SW480 (cell line): ENCODE results near the gene SORCS2.

ENCODE experiments used
- DNase-seq: peaks from one replicate; pipeline ENCODE4 v3.0.0-alpha.2; 2016; ENCODE audit warnings: low spot score

Gene SORCS2

DNA sequence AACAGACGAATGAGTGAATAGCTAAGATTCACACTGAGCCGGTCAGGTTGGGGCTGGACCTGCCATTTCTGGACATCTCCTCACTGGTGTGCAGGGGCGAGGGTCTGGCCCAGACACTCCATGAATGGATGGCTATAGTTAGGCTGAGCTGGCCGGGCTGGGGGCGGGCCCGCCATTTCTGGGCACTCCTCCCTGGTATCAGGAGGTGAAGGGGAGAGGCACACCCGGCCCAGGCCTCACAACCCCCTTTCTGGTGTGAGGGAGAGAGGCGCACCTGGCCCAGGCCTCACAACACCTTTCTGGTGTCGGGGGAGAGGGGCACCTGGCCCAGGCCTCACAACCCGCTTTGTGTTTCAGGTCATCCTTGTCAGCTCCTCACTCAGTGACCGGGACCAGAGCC lies 445.6 kb downstream of the SORCS2 start:
- DNase-seq: no peak

DNA sequence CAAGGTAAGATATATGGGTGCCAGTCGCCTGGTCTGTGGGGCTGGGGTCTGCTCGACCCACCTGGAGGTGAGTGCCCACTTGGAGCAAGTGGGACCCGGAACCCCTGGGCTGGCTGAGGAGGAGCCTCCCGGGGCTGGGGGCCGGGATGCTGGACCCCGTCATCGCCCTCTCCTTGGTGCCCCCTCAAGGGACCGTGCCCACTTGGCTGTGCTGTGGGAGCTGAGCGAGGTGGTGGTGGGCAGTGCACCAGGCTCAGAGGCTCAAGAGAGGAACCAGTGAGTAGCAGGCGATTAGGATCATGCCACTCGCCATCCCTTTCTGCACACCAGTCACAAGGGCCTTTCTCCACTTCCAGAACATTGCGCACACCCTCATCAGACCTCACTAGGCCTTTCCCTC lies 446.2 kb downstream of the SORCS2 start:
- DNase-seq: no peak

DNA sequence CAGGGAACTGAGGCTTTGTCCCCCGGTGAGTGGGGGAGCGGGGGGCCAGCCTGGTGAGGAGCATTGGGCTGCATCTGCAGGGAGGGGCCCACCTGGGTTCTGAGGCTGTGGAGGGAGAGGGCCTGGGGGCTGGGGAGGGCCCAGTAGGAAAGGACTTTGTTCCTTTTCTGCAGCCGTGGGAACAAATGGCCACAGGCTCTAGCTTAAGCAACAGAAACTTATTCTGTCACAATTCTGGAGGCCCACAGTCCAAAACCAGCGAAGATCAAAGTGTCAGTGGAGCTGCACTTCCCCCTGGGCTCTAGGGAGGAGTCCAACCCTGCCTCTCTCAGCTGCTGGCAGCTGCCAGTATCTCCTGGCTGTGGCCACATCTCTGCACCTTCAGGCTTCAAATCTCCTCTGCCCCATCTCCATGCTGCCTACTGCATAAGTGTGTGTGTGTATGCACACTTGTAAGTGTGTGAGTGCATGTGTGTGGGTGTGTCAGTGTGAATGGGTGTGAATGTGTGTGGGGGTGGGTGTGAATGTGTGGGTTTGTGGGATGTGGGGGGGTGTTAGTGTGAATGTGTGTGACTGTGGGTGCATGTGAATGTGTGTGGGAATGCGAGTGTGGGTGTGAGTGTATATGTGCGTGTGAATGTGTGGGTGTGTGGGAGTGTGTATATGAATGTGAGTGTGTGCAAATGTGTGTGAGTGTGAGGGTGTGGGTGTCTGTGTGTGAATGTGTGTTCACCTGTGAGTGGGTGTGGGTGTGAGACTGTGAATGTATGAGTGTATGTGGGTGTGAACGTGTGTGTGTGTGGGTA lies 446.8 kb downstream of the SORCS2 start:
- DNase-seq: peak; percentile 24

DNA sequence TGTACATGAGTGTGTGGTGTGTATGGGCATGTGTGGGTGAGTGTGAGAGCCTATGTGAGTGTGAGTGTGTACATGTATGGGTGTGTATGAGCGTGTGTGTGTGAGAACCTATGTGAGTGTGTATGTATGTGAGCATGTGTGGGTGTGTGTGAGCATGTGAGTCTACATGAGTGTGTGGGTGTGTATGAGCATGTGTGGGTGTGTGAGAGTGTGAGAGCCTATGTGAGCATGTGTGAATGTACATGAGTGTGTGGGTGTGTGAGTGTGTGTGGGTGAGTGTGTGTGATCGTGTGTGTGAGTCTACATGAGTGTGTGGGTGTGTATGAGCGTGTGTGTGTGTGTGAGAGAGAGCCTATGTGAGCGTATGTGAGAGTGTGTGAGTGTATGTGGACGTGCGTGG lies 447.8 kb downstream of the SORCS2 start:
- DNase-seq: no peak

DNA sequence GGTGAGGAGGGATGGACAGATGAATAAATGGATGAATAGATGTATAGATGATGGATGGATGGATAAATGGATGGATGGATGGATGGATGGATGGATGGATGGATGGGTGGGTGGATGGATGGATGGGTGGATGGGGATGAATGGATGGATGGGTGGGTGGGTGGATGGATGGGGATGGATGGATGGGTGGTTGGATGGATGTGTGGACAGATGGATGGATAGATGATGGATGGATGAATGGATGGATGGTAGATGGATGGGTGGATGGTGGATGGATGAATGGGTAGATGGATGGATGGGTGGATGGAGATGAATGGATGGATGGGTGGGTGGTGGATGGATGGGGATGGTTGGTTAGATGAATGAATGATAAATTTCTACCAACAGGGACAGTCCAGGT lies 449.4 kb downstream of the SORCS2 start:
- no peak for DNase-seq

DNA sequence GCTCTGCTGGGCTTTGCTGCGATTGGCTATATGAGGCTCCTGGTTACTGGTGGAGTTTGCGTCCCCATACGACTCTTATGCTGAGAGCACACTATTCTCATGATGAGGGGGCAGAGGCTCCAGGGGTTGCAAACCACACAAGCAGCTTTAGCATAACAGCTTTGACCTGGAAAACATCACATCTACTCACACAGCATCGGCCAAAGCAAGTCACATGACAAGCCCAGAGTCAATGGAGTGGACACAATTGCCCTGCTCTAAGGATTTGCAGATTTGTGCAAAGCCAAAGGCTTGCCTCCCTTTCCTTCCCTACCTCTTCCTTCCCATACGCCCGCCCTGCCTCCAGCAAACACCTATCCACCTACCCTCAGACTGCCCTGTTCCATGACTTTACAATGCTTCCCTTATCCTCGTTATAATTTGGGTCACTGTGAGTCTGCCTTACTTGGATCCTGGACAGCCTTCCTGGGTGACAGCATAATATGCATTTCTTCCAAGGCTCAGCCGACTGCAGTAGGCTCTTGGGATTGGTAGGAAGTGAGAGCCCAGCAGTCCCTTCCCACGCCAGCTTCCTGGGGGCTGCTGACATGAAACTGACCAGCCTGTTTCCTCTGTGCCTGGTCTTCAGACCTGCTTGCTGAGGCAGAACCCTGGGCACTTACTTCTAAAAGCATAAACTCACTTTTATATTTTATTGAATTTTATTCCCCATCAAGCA lies 450.6 kb downstream of the SORCS2 start:
- no peak for DNase-seq

DNA sequence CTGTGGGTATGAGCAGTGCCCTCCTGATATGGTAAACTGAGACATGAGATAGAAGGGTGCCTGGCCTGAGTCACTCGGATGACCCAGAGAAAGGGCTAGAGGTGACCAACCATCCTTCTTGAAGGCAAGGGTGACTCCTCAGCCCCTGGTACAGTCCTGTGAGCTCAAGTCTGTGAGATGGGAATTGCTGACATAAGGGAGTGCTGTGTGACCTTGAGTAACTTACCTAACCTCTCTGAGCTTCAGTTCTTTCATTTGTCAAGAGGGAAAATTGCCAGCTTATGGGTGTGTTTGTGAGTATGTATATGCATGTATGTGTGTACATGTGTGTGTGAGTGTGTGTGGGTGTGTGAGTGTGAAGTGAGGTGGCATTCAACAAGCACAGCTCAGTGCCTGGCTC lies 452.8 kb downstream of the SORCS2 start:
- no peak for DNase-seq

DNA sequence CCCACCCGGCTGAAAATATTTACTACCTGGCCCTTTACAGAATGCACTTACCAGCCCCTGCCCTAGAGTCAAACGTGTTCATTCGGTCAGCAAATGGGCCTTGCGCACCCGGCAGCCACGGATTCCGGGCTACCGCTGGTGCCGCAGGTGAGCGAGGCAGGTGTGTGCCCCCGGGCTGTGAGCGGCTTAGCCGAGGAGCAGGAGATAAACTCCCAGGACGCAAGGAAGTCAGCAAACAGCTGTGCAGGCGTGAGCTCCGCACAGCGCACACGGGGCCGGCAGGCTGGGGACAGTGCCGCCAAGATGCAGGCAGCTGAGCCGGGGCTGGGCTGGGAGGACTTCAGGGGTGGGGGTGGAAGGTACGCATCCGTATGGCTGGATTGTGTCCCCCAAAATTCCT lies 453.6 kb downstream of the SORCS2 start:
- DNase-seq: no peak

DNA sequence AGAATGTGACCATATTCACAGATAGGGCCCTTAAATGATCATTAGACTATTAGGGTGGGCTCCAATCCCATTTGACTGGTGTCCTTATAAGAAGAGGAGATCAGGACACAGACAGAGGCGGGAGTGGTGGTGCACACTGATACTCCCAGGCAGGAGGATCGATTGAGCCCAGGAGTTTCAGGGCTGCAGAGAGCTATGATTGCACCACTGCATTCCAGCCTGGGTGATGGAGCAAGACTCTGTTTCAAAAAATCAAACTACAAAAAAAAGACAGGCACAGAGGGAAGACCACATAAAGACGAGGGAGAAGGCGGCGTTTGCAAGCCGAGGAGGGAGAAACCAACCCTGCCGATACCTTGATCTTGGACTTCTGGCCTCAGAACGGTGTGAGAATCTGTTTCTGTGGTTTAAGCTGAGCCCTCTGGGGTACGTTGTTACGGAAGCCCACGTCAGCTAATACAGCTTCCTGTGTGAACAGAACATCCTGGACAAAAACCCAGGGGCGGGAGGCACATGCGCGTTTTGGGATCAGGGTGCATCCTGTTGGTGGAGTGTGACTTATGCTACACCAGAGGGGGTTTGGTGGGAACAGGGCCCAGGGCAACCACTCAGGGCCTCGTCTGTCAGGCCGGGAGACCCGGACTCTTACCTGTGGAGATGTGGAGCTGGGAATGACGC lies 454.2 kb downstream of the SORCS2 start:
- DNase-seq: no peak

DNA sequence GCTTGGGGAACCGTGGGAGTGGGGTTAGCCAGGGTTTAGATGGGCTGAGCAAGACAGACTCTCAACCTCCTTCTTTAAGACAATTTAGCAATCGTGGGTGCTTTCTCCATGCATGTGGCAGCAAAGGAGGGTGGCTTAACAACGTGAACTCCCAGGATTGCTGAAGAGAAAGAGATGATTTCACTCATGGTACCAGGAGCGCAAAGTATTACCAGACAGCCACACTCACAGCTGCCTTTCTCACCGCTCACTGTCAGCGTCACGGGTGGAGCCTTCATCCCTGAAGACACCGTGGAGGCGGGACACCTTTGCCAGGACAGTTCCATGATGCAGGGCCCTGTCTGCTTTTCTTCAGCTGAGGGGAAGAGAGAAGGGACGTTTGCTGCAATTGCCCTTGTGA lies 454.8 kb downstream of the SORCS2 start:
- no peak for DNase-seq

DNA sequence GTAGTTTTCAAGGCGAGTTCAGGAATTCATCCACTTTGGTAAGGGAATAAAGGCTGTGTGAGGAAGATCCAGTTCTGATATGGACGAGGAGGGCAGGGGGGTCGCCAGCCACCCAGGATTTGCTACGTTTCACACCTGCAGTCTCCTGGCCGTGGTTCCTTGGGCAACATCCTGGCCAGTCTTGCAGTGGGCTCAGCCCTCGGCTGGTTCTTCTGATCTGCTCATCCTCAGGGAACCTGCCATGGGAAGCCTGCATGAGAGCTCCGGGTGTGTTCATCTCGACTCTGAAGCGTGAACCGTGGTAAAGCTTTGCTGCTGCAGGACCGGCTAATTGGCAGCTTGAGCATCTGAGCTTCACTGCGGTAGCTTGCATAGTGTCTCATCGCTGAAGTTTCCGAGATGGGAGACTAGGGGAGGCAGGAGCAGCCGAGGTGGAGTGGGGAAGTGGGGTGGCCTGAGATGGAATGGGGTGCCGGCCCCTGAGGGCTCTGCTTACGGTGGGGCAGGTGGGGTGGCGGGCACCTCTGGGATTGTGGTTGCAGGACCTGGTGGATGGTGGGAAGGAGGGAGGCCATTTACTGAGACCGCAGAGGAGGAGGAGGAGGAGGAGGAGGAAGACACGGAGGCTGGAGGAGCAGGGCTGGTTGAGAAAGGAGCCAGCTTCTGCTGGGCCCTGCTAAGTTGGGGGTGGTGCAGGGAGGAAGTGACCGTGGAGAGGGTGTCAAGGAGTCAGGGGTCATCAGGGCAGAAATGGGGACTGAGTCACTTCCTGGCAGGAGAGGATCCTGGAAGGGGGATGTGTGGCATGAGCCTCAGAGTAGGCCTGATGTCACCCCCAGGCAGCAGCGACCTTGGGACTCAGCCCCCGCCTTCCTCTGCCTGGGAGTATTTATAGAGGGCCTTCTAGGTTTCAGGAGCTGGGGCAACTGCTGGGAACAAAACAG lies 455.5 kb downstream of the SORCS2 start:
- peak; percentile 54 for DNase-seq

DNA sequence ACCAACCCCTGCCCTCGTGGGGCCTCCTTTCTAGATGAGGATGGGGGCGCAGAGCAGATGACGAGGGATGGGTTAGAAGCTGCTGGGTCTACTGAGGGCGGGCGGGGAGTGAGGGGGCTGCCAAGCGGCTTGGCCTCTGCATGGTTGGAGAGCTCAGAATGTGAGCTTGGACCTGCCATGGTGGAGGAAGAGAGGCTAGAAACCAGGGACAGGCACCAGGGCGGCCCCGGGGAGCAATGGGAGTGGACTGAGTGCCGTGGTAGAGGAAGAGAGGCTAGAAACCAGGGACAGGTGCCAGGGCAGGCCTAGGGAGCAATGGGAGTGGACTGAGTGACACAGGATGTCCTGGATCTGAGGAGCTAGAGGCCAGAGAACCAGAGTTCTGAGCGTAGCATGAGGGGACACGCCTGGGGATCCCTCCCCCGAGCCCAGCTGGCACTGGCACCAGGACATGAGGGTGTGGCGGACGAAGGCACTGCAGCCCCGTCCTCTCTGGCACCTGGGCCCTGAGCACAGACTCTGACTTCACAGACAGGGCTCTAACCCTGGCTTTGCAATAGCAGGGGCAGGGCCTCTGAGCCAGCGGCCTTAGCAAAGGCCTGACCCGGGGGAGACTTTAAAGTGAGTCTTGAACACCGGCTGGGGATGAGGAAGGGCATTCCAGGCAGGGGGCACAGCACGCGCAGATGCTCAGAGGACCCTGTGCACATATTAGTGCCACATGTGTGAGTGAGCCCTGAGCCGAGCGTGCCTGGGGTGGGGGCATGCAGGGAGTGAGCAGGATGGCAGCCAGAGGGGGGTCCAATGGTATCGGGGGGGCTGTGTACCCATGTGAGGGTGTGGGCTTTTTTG lies 456.4 kb downstream of the SORCS2 start:
- peak; percentile 42 for DNase-seq

DNA sequence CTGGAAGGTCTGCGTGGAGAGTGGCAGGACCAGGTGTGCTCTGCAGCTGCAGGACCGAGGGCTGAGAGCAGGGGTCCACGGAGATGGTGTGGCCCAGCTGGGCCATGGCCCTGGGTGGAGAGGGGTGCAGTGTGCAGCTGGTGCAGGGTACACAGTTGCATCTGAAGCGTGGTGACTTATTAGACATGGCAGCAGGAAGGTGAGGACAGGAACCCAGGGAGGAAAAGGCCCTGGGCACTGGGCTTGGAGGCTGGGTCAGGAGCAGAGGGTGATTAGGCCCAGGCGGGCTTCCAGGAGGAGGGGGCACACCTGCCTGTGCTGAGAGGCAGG lies 457.0 kb downstream of the SORCS2 start:
- DNase-seq: no peak

DNA sequence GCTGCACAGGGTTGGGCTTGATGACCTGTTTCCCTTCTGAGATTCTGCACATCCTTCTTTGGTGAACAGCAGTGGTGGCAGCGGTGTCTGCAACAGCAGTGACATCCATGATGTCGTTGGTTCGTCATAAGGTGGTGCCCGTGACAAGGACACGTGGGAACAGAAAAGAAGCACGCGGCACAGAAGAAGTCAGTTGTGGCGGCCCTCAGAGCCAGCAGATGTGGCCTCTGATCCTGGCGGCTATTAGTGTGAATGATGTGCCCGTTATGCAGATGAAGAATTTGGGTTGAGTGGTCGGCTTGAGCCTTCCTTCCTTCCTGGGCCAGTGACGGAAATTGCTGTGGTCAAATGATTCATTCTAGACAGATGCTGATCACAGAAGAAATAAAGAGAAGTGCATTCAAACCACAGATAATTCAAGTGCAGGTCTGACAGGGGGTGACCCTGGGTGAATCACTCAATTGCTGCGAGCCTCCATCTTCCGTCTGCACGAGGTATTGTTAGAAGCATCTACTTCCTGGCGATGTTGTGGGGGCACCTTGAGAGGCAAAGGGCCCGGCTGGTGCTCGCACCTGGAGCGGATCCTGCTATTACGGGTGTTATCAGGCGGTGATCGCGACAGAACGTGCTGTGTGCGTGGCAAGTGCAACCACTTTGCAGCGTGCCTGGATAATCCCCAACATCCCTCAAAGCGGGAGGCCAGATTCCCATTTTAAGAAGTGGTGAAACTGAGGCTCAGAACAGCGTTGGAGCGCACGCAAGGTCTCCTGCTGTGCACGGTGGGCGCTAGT lies 457.6 kb downstream of the SORCS2 start:
- peak; percentile 97 for DNase-seq

DNA sequence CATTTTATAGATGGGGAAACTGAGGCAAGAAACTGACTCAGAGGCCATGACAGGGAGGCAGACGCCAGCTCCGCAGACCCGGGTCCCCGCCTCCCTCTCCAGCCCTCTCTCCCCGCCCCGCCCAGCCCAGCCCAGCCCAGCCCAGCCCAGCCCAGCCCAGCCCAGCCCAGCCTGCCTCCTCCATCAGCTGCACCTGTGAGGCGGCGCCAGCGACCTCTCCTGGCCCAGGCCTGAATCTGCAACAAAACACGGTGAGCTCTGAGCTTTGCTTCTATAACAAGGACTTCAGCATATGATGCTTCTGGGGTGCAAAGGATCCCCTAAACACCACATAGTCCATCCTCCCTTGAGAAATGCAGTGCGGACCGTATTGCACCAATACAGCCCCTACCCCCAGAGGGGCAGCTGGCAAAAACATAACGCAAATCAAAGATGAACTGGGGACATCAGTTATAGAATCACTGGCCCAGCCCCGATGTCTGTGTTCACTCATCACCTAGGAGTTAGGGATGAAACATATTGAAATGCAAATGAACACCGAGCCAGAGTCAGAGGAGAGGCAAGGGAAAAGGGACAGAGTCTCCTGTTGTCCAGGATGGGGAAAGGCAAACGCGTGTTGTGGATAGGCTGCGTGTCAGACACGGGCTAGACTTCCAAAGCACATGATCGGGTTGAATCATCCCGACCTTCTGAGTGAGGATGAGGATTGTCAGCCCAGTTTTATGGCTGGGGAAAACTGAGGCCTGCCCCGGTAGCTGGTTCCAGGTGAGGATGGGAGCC lies 458.5 kb downstream of the SORCS2 start:
- peak; percentile 63 for DNase-seq

DNA sequence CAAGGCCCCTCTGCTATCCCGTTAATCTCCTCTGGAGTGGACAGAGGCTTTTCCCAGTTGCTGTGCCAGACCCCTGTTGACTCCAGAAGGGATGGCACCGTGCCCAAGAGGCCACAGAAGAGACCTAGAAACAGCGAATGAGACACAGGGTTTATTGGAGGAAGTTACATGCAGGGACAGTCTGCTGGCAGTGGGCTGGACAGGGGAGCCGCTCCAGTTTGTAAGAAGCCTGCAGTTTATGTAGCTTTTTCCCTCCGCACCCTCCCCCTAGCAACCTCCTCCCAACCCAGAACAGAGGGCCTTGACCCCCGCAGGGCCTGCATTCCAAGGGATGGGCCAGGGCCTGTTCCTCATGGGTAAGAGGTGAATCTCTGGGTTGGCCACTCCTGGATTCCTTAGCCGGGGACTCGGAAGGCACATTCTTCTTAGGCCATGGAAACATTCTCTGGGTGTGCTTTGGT lies 459.2 kb downstream of the SORCS2 start:
- DNase-seq: no peak

DNA sequence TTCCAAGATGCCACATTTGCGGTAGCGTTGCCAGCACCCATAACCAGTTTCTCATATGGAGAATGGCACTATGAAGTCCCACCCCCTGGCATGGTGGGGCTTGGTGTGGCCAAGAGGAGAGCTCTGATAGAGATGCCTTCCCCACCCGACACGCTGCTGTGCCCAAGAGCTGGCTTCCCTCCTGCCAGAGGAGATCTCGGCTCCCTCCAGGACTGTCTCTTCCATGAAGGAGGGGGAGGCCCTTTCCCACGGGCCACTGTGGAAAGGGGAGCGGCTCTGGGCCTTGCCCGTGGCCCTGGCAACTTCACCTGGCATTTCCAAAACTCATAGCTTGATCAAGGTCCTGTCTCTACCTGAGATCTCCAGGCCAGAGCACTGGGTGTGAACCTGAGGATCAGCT lies 459.7 kb downstream of the SORCS2 start:
- DNase-seq: no peak

DNA sequence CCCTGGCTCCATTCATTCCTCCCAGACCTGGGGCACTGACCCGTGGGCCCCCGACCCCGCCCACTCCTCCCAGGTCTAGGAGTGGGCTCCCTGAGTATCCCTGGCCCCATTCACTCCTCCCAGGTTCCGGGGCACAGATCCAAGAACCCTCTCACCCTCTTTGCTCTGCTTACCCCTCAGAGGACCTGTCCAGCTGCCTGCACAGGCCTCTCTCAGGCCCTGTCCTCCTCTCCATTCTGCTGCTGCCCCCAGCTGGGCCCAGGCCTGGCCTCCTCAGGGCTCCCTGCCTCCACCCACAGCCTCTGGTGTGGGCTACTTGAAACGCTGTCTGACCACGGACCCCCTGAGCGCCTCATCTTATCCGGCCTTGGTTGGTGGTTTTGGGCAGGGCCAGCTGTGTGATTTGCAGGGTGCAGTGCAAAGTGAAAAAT lies 460.1 kb downstream of the SORCS2 start:
- DNase-seq: no peak

DNA sequence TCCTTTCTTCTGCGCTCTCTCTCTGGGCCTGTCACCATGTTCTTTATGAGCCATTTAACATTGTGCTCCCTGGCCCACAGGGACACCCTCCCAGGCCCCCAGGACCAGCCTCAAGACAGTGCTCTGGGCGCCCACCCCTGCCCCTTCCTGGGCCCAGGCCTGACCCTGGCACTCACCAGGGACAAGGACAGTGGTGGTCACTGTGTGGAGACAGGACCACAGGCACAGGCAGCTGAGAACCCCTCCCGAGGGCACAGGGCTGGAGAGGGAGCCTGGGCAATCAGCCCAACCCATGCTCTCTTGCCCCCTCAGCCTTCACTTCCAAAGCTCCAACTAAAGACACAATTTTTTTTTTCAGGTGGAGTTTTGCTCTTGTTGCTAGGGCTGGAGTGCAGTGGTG lies 460.6 kb downstream of the SORCS2 start:
- DNase-seq: no peak
